ENCODE measurements around the gene SLAMF1.

The SLAMF1 gene

DNA sequence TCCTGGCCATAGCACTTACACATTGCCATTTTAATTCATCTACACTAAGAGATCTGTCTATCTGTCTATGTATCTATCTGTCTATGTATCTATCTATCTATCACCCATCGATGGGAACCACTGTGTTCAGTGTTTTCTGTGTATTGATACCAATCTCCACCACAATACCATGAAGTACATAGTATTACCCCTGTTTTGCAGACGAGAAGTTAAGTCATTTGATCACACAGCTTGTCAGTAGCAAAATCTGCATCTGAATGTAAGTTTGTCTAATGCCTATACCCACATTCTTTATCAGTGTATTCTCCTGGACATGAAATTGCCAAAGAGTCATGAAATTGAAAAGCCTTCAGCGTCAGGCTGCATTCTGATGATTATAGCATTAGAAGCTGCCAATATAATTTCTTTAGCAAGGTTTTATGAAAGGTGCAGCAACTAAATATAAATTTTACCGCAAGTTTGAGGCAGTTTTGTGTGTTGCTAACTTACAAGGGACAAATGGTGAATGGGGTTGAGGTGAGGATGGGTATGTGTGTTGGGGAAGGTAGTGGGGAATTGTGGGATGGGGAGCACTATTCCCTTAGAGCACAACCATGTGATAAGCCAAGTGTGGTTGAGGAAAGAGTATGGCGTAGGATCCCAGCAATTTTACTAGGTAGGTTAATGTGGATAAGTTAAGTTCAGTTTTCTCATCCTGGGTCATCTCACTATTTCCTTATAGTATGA is 24.2 kb downstream of the SLAMF1 start:
- Histone ChIP-seq H3K9me3 (ENCODE audit: control insufficient read depth, low read length) (peaks cover 4% of the 10 kb centered on the region), H3K18ac (ENCODE audit: low read depth in 1 of 2, low read length in 2 of 2) (no peak overlapping the region), H3K79me1 (replicated peaks; ENCODE audit: low read length, poor library complexity, severe bottlenecking) (no peaks in the 10 kb centered on the region), H3K9ac (ENCODE audit: low read length) (no peak overlapping the region), H3K14ac (ENCODE audit: low read length in 2 of 2) (no peak overlapping the region), H2AFZ (ENCODE audit: low read depth, low read length) (no peak overlapping the region), H2BK5ac (ENCODE audit: low read depth, low read length, poor library complexity, severe bottlenecking) (no peak overlapping the region), H3K4me2 (ENCODE audit: low read length, poor library complexity, severe bottlenecking) (no peak overlapping the region), H4K8ac (ENCODE audit: low read length) (no peak overlapping the region), H3K4me1 (ENCODE audit: control insufficient read depth, insufficient read depth, low read depth, low read length) (no peaks in the 10 kb centered on the region), H3K27ac (ENCODE audit: low read length, poor library complexity, severe bottlenecking) (no peak overlapping the region), H2BK120ac (ENCODE audit: low read depth, low read length) (no peak overlapping the region), H2AK5ac (ENCODE audit: low read length, severe bottlenecking) (no peak overlapping the region), H2BK15ac (ENCODE audit: low read depth, poor library complexity, severe bottlenecking) (no peak overlapping the region), H3K4ac (ENCODE audit: low read depth in 1 of 2, low read length in 2 of 2) (no peak overlapping the region), H3K36me3 (ENCODE audit: control insufficient read depth in 1 of 2, insufficient read depth in 2 of 2, low read depth in 1 of 2, low read length in 2 of 2) (no peaks in the 10 kb centered on the region), H3K23ac (ENCODE audit: low read length in 2 of 2) (no peak overlapping the region), H3K27me3 (ENCODE audit: control insufficient read depth in 1 of 2, insufficient read depth in 1 of 2, low read length in 2 of 2) (peaks cover 0 to 4% of the 10 kb centered on the region in 2 experiments), H4K91ac (ENCODE audit: low read length) (no peak overlapping the region), H3K4me3 (ENCODE audit: insufficient read depth in 1 of 2, low read depth in 1 of 2, low read length in 2 of 2) (no peak overlapping the region), H2BK12ac (ENCODE audit: low read length in 2 of 2) (no peak overlapping the region)
- no peak for DNase-seq
- 84% methylated on average over 4 of the region's 5 CpGs for WGBS

DNA sequence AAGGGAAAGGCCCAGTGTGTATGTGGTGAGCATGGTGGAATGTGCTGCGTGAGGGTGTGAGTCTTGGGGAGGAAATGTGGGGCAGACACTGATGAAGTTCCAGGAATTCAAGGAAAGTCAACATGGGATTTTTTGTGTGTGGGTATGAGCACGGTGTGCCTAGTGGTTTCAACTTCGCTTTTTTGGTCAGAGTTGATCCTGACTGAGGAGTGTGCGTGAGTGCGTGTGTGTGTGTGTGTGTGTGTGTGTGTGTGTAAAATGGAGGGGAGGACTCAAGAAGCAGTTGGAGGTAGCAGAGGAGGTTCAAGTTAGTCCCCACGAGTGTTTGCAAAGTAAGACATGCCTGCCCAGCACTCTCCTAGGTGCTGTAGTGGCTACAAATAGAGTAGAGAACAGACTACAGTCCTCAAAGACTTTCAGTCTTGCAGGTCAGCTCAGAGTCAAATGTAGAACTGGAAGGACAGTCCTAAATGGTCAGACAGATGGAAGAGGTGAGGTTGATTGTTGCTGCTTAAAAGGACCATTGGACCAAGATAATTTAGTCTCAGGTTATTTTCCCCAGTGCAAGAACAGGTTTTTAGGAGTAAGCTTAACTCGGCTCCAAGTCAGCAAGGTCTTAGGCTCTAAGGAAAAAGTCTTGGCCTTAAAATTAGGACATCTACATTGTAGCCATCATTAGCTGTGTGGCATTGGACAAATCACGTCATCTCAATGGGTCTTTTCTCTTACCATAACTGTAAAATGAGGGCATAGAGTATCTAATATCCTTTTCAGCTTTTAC is 25.0 kb downstream of the SLAMF1 start:
- Histone ChIP-seq H2AK5ac (ENCODE audit: low read length, severe bottlenecking) (no peak overlapping the region), H4K8ac (ENCODE audit: low read length) (no peak overlapping the region), H3K36me3 (ENCODE audit: control insufficient read depth in 1 of 2, insufficient read depth in 2 of 2, low read depth in 1 of 2, low read length in 2 of 2) (no peaks in the 10 kb centered on the region), H3K4me2 (ENCODE audit: low read length, poor library complexity, severe bottlenecking) (no peak overlapping the region), H3K27ac (ENCODE audit: low read length, poor library complexity, severe bottlenecking) (no peak overlapping the region), H2BK12ac (ENCODE audit: low read length in 2 of 2) (no peak overlapping the region), H2AFZ (ENCODE audit: low read depth, low read length) (no peak overlapping the region), H3K9me3 (ENCODE audit: control insufficient read depth, low read length) (peaks cover 4% of the 10 kb centered on the region), H3K4ac (ENCODE audit: low read depth in 1 of 2, low read length in 2 of 2) (no peak overlapping the region), H2BK5ac (ENCODE audit: low read depth, low read length, poor library complexity, severe bottlenecking) (no peak overlapping the region), H3K4me1 (ENCODE audit: control insufficient read depth, insufficient read depth, low read depth, low read length) (no peaks in the 10 kb centered on the region), H3K79me1 (replicated peaks; ENCODE audit: low read length, poor library complexity, severe bottlenecking) (no peaks in the 10 kb centered on the region), H3K18ac (ENCODE audit: low read depth in 1 of 2, low read length in 2 of 2) (no peak overlapping the region), H3K14ac (ENCODE audit: low read length in 2 of 2) (no peak overlapping the region), H2BK120ac (ENCODE audit: low read depth, low read length) (no peak overlapping the region), H3K4me3 (ENCODE audit: insufficient read depth in 1 of 2, low read depth in 1 of 2, low read length in 2 of 2) (no peak overlapping the region), H2BK15ac (ENCODE audit: low read depth, poor library complexity, severe bottlenecking) (no peak overlapping the region), H3K27me3 (ENCODE audit: control insufficient read depth in 1 of 2, insufficient read depth in 1 of 2, low read length in 2 of 2) (peaks cover 0 to 4% of the 10 kb centered on the region in 2 experiments), H3K9ac (ENCODE audit: low read length) (no peak overlapping the region), H3K23ac (ENCODE audit: low read length in 2 of 2) (no peak overlapping the region), H4K91ac (ENCODE audit: low read length) (no peak overlapping the region)
- DNase-seq, result no peak
- 85% methylated on average over 8 of the region's 8 CpGs for WGBS

GRCh38 chr1:160620942-160621632 is 25.8 kb downstream of the SLAMF1 start:
- Histone ChIP-seq H3K27ac (ENCODE audit: low read length, poor library complexity, severe bottlenecking) (no peak overlapping the region), H2AK5ac (ENCODE audit: low read length, severe bottlenecking) (no peak overlapping the region), H3K4me2 (ENCODE audit: low read length, poor library complexity, severe bottlenecking) (no peak overlapping the region), H3K9ac (ENCODE audit: low read length) (no peak overlapping the region), H2BK15ac (ENCODE audit: low read depth, poor library complexity, severe bottlenecking) (no peak overlapping the region), H2AFZ (ENCODE audit: low read depth, low read length) (no peak overlapping the region), H4K91ac (ENCODE audit: low read length) (no peak overlapping the region), H2BK12ac (ENCODE audit: low read length in 2 of 2) (no peak overlapping the region), H2BK120ac (ENCODE audit: low read depth, low read length) (no peak overlapping the region), H3K14ac (ENCODE audit: low read length in 2 of 2) (no peak overlapping the region), H3K4me3 (ENCODE audit: insufficient read depth in 1 of 2, low read depth in 1 of 2, low read length in 2 of 2) (no peak overlapping the region), H3K4ac (ENCODE audit: low read depth in 1 of 2, low read length in 2 of 2) (no peak overlapping the region), H4K8ac (ENCODE audit: low read length) (no peak overlapping the region), H3K9me3 (ENCODE audit: control insufficient read depth, low read length) (peaks cover 4% of the 10 kb centered on the region), H3K23ac (ENCODE audit: low read length in 2 of 2) (no peak overlapping the region), H2BK5ac (ENCODE audit: low read depth, low read length, poor library complexity, severe bottlenecking) (no peak overlapping the region), H3K27me3 (ENCODE audit: control insufficient read depth in 1 of 2, insufficient read depth in 1 of 2, low read length in 2 of 2) (no peaks in the 10 kb centered on the region), H3K36me3 (ENCODE audit: control insufficient read depth in 1 of 2, insufficient read depth in 2 of 2, low read depth in 1 of 2, low read length in 2 of 2) (no peaks in the 10 kb centered on the region), H3K18ac (ENCODE audit: low read depth in 1 of 2, low read length in 2 of 2) (no peak overlapping the region), H3K79me1 (replicated peaks; ENCODE audit: low read length, poor library complexity, severe bottlenecking) (no peaks in the 10 kb centered on the region), H3K4me1 (ENCODE audit: control insufficient read depth, insufficient read depth, low read depth, low read length) (no peaks in the 10 kb centered on the region)
- DNase-seq, result no peak
- WGBS, result 92% methylated on average over 5 of the region's 5 CpGs

DNA sequence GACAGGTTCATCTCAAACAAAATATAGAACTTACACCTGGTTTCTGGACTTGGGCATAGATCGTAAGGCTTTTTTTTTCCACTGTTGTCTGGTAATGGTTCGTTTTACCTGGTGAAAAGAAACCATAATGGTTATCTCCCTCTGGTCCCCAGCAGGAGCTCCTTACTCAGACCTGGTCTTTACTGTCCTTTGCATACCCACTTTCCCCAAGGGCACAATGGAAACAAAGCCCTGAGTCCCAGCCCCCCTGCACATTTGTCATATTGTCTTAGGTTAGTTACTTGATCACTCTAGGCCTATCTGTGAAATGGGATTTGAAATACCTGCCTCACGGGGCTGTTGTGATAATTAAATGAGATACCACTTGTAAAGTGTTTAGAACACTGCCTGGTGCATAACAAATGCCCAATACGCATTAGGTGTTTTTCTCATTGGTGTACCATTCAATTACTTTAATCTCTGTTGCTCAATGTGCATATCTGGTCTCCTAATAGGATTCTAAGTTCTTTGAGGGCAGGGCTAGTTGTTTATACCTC is 27.0 kb downstream of the SLAMF1 start:
- H3K79me1 ChIP-seq (replicated peaks; ENCODE audit: low read length, poor library complexity, severe bottlenecking), result no peaks in the 10 kb centered on the region
- no peak overlapping the region for H4K91ac ChIP-seq (ENCODE audit: low read length)
- H3K4me1 ChIP-seq (ENCODE audit: control insufficient read depth, insufficient read depth, low read depth, low read length), result no peaks in the 10 kb centered on the region
- H3K9me3 ChIP-seq (ENCODE audit: control insufficient read depth, low read length), result peaks cover 4% of the 10 kb centered on the region
- no peak overlapping the region for H3K14ac ChIP-seq (ENCODE audit: low read length in 2 of 2)
- H3K4me3 ChIP-seq (ENCODE audit: insufficient read depth in 1 of 2, low read depth in 1 of 2, low read length in 2 of 2), result no peak overlapping the region
- H3K4ac ChIP-seq (ENCODE audit: low read depth in 1 of 2, low read length in 2 of 2), result no peak overlapping the region
- 78% methylated on average over 3 of the region's 4 CpGs for WGBS
- no peak overlapping the region for H3K18ac ChIP-seq (ENCODE audit: low read depth in 1 of 2, low read length in 2 of 2)
- no peak overlapping the region for H2BK15ac ChIP-seq (ENCODE audit: low read depth, poor library complexity, severe bottlenecking)
- H2AK5ac ChIP-seq (ENCODE audit: low read length, severe bottlenecking), result no peak overlapping the region
- DNase-seq, result no peak
- no peak overlapping the region for H3K23ac ChIP-seq (ENCODE audit: low read length in 2 of 2)
- H2AFZ ChIP-seq (ENCODE audit: low read depth, low read length), result no peak overlapping the region
- no peak overlapping the region for H2BK120ac ChIP-seq (ENCODE audit: low read depth, low read length)
- no peaks in the 10 kb centered on the region for H3K27me3 ChIP-seq (ENCODE audit: control insufficient read depth in 1 of 2, insufficient read depth in 1 of 2, low read length in 2 of 2)
- H2BK12ac ChIP-seq (ENCODE audit: low read length in 2 of 2), result no peak overlapping the region
- no peak overlapping the region for H4K8ac ChIP-seq (ENCODE audit: low read length)
- no peak overlapping the region for H3K27ac ChIP-seq (ENCODE audit: low read length, poor library complexity, severe bottlenecking)
- H3K36me3 ChIP-seq (ENCODE audit: control insufficient read depth in 1 of 2, insufficient read depth in 2 of 2, low read depth in 1 of 2, low read length in 2 of 2), result no peaks in the 10 kb centered on the region
- no peak overlapping the region for H3K9ac ChIP-seq (ENCODE audit: low read length)
- no peak overlapping the region for H3K4me2 ChIP-seq (ENCODE audit: low read length, poor library complexity, severe bottlenecking)
- no peak overlapping the region for H2BK5ac ChIP-seq (ENCODE audit: low read depth, low read length, poor library complexity, severe bottlenecking)

Data from mesenchymal stem cell (in vitro differentiated cells and primary cell).